Thoracic aorta (tissue), 2 donors: Measurements from ENCODE around the gene IGSF21. TPM values are rescaled to one million over a fixed set of nuclear protein-coding genes. Genes with fewer than 3 reads are reported as not detected.

ENCODE experiments used
- ATAC-seq: fragments of 150-250 bp; one replicate; pipeline ENCODE4 v1.8.0; 2017; ENCODE audit warnings: low read depth; ENCODE audit not compliant: insufficient number of reproducible peaks, low FRiP score
- DNase-seq: peaks from one replicate; pipeline ENCODE4 v3.0.0-alpha.2; 2020; ENCODE audit warnings: low spot score
- H3K27ac ChIP-seq, 2 donors: fragments of 200-600 bp; sonication (generic); 1 replicate in 1 of 2; 2 replicates in 1 of 2; pipeline ENCODE4 v1.5.1; 2016; ENCODE audit warnings: mild to moderate bottlenecking in 2 of 2, moderate library complexity in 2 of 2
- H3K27me3 ChIP-seq: fragments of 200-600 bp; sonication (generic); replicated peaks from 2 replicates; pipeline ENCODE4 v1.6.0; 2016; ENCODE audit warnings: mild to moderate bottlenecking; ENCODE audit not compliant: insufficient read depth
- H3K36me3 ChIP-seq: fragments of 200-600 bp; sonication (generic); one replicate; pipeline ENCODE4 v1.5.1; 2016
- H3K4me1 ChIP-seq, 2 donors: fragments of 200-600 bp; sonication (generic); 1 replicate in 1 of 2; 2 replicates in 1 of 2; pipeline versions ENCODE4 v1.5.1 to v1.6.0; 2016; ENCODE audit warnings: low read depth in 2 of 2, mild to moderate bottlenecking in 1 of 2; ENCODE audit not compliant: control insufficient read depth in 1 of 2
- H3K4me3 ChIP-seq: fragments of 200-600 bp; sonication (generic); 2 replicates; pipeline ENCODE4 v1.5.1; 2016; ENCODE audit warnings: mild to moderate bottlenecking
- H3K9me3 ChIP-seq: fragments of 200-600 bp; sonication (generic); 2 replicates; pipeline ENCODE4 v1.5.1; 2016
- CTCF ChIP-seq: fragments of 200-600 bp; sonication (generic); IDR thresholded peaks from one replicate; pipeline ENCODE4 v1.5.1; 2019; ENCODE audit warnings: antibody characterized with exemption
- total RNA-seq, 2 donors: library from RNA; depleted of rRNA; stranded (reverse); fragments of >200 nt; gene quantifications; one replicate each; pipeline versions ENCODE4 v1.1.0 to v1.2.3, GENCODE V29; 2016

IGSF21 gene
- total RNA-seq, 2 donors from 2014 or later: 5.0 to 10.9 TPM

- DNase-seq (no peak), ATAC-seq (no peak)
- peaks cover 3 to 14% of the 10 kb centered on the region in 2 donors for H3K4me1 ChIP-seq
- TF ChIP-seq CTCF: no peak
- no peaks in the 10 kb centered on the region for H3K27me3 ChIP-seq
- H3K27ac ChIP-seq: no peak overlapping the region
- no peaks in the 10 kb centered on the region for H3K9me3 ChIP-seq
- no peaks in the 10 kb centered on the region for H3K36me3 ChIP-seq
- H3K4me3 ChIP-seq: no peak overlapping the region
Measured at GRCh38 chr1:18090636-18091035, 17.0 kb upstream of the IGSF21 start.

- H3K9me3 ChIP-seq: no peaks in the 10 kb centered on the region
- H3K27ac ChIP-seq: no peak overlapping the region
- DNase-seq (peak; percentile 44), ATAC-seq (peak; percentile 73)
- peaks cover 3 to 14% of the 10 kb centered on the region in 2 donors for H3K4me1 ChIP-seq
- H3K27me3 ChIP-seq: no peaks in the 10 kb centered on the region
- TF ChIP-seq CTCF: no peak
- no peak overlapping the region for H3K4me3 ChIP-seq
- H3K36me3 ChIP-seq: no peaks in the 10 kb centered on the region
Measured at GRCh38 chr1:18091660-18092446, 15.7 kb upstream of the IGSF21 start.

GRCh38 chr1:18093193-18093592, 14.4 kb upstream of the IGSF21 start:
- no peak for TF ChIP-seq CTCF
- no peak for DNase-seq
- H3K4me3 ChIP-seq: no peak overlapping the region
- H3K27me3 ChIP-seq: no peaks in the 10 kb centered on the region
- H3K27ac ChIP-seq: no peak overlapping the region
- no peaks in the 10 kb centered on the region for H3K36me3 ChIP-seq
- H3K4me1 ChIP-seq: peaks cover 3 to 14% of the 10 kb centered on the region in 2 donors
- no peak for ATAC-seq
- H3K9me3 ChIP-seq: no peaks in the 10 kb centered on the region

GRCh38 chr1:18093646-18094045, 14.0 kb upstream of the IGSF21 start:
- H3K4me1 ChIP-seq: peaks cover 3 to 14% of the 10 kb centered on the region in 2 donors
- no peaks in the 10 kb centered on the region for H3K27me3 ChIP-seq
- TF ChIP-seq CTCF: no peak
- DNase-seq: no peak
- no peaks in the 10 kb centered on the region for H3K36me3 ChIP-seq
- no peak for ATAC-seq
- H3K27ac ChIP-seq: no peak overlapping the region
- no peaks in the 10 kb centered on the region for H3K9me3 ChIP-seq
- H3K4me3 ChIP-seq: no peak overlapping the region

GRCh38 chr1:18094096-18094495, 13.5 kb upstream of the IGSF21 start:
- H3K9me3 ChIP-seq: no peaks in the 10 kb centered on the region
- no peak overlapping the region for H3K27ac ChIP-seq
- H3K4me3 ChIP-seq: no peak overlapping the region
- H3K4me1 ChIP-seq: peaks cover 3 to 14% of the 10 kb centered on the region in 2 donors
- ATAC-seq (no peak), DNase-seq (no peak)
- H3K27me3 ChIP-seq: no peaks in the 10 kb centered on the region
- no peak for TF ChIP-seq CTCF
- H3K36me3 ChIP-seq: no peaks in the 10 kb centered on the region
